H1 (cell line): ENCODE measurements around the gene LPAR2.

ENCODE experiments used
- CREB1 ChIP-seq: IDR thresholded peaks from 2 replicates; pipeline ENCODE4 v1.6.1; 2012; ENCODE audit warnings: inconsistent platforms
- CTCF ChIP-seq, 3 experiments: IDR thresholded peaks; 1 replicate in 2 of 3; 2 replicates in 1 of 3; pipeline versions ENCODE4 v1.5.1 to v1.6.1; 2011; ENCODE audit warnings: low read length in 3 of 3, mild to moderate bottlenecking in 3 of 3, inconsistent platforms in 2 of 3, low read depth in 1 of 3, moderate library complexity in 1 of 3; ENCODE audit not compliant: insufficient read depth in 1 of 3; ENCODE audit errors: control extremely low read depth in 1 of 3
- EP300 ChIP-seq, 2 experiments: IDR thresholded peaks; 1 replicate in 1 of 2; 2 replicates in 1 of 2; pipeline ENCODE4 v1.6.1; 2011 to 2012; ENCODE audit warnings: low read depth in 2 of 2, low read length in 2 of 2, mild to moderate bottlenecking in 2 of 2, borderline replicate concordance in 1 of 2, inconsistent platforms in 1 of 2, moderate library complexity in 1 of 2
- POLR2A ChIP-seq, 2 experiments: IDR thresholded peaks; 1 replicate in 1 of 2; 2 replicates in 1 of 2; pipeline ENCODE4 v1.6.1; 2011; ENCODE audit warnings: low read depth in 2 of 2, low read length in 2 of 2, mild to moderate bottlenecking in 2 of 2; ENCODE audit errors: control extremely low read depth in 1 of 2
- POLR2AphosphoS5 ChIP-seq: IDR thresholded peaks from 2 replicates; pipeline ENCODE4 v1.6.1; 2011; ENCODE audit warnings: low read depth, low read length
- SIN3A ChIP-seq, 2 experiments: IDR thresholded peaks in 1 of 2; conservative IDR thresholded peaks in 1 of 2; 2 replicates each; pipeline ENCODE4 v1.6.1; 2011 to 2012; ENCODE audit warnings: low read length in 2 of 2, improper control_type of control experiment in 1 of 2, low read depth in 1 of 2, mild to moderate bottlenecking in 1 of 2
- SUZ12 ChIP-seq: fragments of 200-600 bp; sonication (generic); IDR thresholded peaks from 2 replicates; pipeline ENCODE4 v1.6.1; 2012; ENCODE audit warnings: mild to moderate bottlenecking, inconsistent platforms, low read length, moderate library complexity, mixed read lengths
- USF2 ChIP-seq: IDR thresholded peaks from 2 replicates; pipeline ENCODE4 v1.6.1; 2011; ENCODE audit warnings: low read length, improper control_type of control experiment

GRCh38 chr19:19649155-19649554 lies 21.1 kb upstream of the LPAR2 start:
- TF ChIP-seq SIN3A (conservative IDR thresholded peaks at IDR 0.05 in 1 of 2, IDR thresholded peaks at IDR 0.05 in 1 of 2; ENCODE audit: low read depth in 1 of 2, low read length in 2 of 2) = no peak
- TF ChIP-seq SUZ12 = no peak
- no peak for TF ChIP-seq EP300 (IDR thresholded peaks at IDR 0.05; ENCODE audit: borderline replicate concordance in 1 of 2, low read depth in 2 of 2, low read length in 2 of 2)
- TF ChIP-seq USF2 = no peak
- no peak for TF ChIP-seq CTCF (IDR thresholded peaks at IDR 0.05; ENCODE audit: control extremely low read depth in 1 of 3, insufficient read depth in 1 of 3, low read depth in 1 of 3, low read length in 3 of 3)
- no peak for TF ChIP-seq POLR2AphosphoS5
- no peak for TF ChIP-seq POLR2A (IDR thresholded peaks at IDR 0.05; ENCODE audit: control extremely low read depth in 1 of 2, low read depth in 2 of 2, low read length in 2 of 2)
- no peak for TF ChIP-seq CREB1
